Hematopoietic multipotent progenitor cell treated with erythropoietin and hydrocortisone succinate and interleukin-3 and kit ligand, for 6 days (in vitro differentiated cells): ENCODE results near the gene NDUFA3.
A peak's percentile ranks its signal among the peaks of the same experiment; 100 is the strongest.

Experiments used
- DNase-seq: peaks from one replicate; pipeline ENCODE4 v3.0.0-alpha.2; 2015

Gene NDUFA3

DNA sequence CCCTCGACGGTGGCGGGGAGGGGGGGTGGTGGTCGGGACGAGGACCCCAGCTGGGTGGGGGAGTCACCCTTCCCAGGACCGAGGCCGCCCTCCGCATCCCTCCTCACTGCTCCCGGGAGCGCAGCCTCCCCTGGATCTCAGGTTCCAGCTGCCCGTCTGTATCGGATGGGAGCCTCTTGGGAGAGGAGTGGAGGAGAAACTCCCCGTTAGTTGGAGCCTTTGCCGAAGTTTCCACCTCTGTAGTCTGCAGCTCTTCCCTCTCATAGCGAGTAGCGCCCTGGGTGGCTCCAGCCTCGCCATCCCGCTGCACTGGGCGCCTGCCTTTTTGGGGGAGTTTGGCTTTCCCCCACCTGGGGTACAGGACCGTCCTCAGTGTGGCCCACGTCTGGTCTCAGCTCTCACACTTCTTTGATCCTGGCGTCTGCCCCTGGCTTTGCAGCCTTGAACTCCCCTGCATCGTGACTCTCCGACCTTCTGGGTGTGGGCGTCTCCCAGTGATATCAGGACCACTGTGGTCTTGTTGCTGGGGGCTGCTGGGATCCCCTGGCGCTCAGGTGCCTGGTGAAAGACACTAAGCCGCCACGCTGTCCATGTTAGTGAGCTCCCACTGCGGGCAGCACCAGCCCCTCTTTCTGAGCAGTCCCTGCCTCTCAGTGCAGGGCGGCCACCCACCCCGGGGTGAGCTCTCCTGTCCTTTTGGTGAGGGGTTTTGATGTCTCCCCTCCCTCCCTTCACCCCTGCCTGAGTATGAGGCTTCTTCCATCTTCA lies 36.0 kb downstream of the NDUFA3 start:
- DNase-seq = peak; percentile 39

DNA sequence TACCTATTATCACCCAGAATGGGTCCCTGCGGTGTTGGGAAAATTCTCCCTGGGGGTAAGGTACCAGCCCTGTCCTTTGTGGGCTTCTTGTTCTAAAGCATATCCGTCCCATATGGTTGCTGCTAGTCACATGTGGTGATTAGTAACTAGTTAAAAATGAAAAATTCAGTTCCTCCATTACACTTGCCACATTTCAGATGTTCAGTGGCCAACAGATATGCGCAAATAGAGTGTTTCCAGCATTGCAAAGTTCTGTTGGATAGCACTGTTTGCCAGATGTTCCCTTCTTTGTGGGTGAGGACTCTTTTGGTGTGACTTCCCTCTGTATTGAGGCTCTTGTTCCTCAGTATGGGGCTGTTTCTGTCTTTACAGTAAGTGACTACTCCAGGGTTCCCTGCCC lies 38.7 kb downstream of the NDUFA3 start:
- DNase-seq = no peak

DNA sequence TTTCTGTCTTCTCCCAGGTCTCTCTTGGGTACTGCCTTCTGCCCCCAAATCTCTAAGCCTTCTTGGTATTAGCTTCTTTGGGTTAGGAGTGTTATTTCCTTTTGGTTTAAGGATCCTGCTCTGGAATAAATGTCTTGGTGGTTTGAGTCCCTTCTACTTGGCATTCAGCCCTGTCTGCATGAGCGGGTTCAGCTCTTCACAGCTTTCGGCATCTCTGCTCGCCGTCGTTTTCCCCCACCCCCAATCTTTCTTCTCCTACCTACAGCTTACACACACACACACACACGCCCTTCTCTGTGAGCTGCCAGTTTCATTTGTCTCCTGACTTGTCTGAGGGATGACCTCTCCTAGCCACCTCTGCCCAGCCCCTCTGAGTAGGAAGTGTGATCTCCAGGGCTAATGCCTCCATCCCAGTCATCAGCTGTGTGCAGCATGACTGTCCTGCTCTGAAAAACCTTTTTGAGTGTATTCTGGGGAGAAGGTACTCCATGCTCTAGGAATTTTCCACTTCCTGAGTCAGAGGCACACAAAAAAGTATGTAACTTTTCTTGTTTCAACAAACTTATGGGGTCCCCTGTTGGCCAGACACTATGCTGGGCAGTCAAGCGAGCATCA lies 39.6 kb downstream of the NDUFA3 start:
- DNase-seq = no peak

DNA sequence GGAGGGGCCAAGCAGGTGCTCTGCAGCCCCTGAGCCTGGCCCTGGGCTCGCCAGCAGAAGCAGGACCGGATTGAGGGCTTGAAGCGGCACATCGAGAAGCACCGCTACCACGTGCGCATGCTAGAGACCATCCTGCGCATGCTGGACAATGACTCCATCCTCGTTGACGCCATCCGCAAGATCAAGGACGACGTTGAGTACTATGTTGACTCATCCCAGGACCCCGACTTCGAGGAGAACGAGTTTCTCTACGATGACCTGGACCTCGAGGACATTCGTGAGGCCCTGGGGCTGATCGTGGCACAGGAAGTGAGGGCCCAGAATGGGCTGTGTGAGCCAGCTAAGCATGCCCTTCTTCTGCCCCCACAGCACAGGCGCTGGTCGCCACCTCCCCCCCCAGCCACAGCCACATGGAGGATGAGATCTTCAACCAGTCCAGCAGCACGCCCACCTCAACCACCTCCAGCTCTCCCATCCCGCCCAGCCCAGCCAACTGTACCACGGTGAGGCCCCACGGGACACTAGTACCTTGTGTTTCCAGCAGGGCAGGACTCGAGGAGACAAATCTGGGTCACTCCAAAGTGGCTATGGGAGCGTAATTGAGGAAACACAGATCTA lies 43.0 kb downstream of the NDUFA3 start:
- no peak for DNase-seq

DNA sequence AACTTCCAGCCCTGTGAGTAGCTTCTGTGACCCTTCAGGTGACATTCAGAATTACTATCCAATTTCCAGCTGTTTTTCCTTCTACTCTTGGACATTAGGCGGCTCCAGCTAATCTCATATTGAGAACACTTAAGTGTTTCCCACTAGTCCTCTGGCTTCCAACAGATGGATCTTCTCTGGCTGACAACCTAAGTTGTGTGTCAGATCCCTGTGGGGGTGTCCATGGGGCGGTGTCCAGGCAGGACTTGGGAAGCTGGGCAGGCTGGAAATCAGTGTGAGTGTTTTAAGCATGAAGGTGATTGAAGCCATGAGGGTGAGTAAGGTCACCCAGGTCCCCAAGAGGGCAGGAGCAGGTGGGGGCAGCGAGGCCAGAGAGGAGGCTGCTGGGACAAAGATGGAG lies 45.0 kb downstream of the NDUFA3 start:
- DNase-seq = no peak

- no peak for DNase-seq
These were observed 45.5 kb downstream of the NDUFA3 start for GRCh38 chr19:54148158-54148557.

GRCh38 chr19:54149021-54149812 lies 46.6 kb downstream of the NDUFA3 start:
- DNase-seq = no peak

DNA sequence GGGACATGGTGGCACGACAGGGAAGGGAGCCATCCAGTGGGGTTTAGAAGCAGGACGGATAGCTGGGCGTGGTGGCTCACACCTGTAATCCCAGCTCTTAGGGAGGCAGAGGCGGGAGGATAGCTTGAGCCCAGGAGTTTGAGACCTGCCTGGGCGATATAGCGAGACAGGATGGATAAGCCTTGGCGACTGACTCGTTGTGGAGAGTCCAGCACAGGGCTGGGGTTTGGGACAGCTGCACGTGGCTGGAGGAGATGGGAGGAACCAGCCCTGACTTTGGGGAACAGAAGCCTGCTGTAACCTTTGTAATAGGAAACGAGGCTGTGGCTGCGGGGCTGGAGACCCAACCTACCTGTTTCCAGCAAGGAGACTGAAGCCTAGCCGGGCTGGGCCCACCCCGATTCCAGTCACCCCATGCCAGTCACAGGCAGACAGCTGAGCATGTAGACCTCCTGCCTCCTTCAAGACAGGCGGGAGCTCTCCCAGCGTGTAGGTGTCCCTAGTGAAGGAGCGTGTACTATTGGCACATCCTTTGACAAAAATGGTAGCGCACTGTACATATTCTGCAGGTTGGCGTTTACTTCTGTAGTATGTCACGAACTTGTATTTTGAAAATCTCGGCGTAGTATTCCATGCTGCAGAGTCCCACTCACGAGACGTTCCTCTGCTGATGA lies 48.8 kb downstream of the NDUFA3 start:
- no peak for DNase-seq

GRCh38 chr19:54152267-54152666 lies 49.6 kb downstream of the NDUFA3 start:
- DNase-seq = no peak

- no peak for DNase-seq
These were observed 50.3 kb downstream of the NDUFA3 start for GRCh38 chr19:54152878-54153524.

GRCh38 chr19:54153731-54154326 lies 51.2 kb downstream of the NDUFA3 start:
- no peak for DNase-seq

GRCh38 chr19:54154603-54155345 lies 52.1 kb downstream of the NDUFA3 start:
- no peak for DNase-seq

DNA sequence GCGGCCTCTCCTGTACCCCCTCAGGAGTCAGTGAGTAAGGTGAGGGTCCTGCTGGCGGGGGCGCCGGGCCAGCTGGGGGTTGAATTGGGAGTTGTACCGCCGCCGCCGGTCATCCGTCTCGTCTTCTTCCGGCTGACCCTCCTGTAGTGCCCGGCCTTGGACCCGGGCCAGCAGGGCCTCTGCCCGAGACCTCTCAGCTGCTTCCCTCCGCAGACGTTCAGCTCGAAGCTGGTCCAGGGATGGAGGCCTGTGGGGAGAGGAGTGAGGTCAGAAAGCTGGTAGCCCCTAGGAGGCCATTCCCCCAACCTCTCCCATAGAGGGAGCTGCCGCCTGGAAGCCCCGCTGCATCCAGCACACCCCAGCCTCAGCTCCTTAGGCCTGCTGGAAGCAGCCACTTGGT lies 53.0 kb downstream of the NDUFA3 start:
- no peak for DNase-seq

GRCh38 chr19:54156490-54156889 lies 53.8 kb downstream of the NDUFA3 start:
- DNase-seq = no peak

DNA sequence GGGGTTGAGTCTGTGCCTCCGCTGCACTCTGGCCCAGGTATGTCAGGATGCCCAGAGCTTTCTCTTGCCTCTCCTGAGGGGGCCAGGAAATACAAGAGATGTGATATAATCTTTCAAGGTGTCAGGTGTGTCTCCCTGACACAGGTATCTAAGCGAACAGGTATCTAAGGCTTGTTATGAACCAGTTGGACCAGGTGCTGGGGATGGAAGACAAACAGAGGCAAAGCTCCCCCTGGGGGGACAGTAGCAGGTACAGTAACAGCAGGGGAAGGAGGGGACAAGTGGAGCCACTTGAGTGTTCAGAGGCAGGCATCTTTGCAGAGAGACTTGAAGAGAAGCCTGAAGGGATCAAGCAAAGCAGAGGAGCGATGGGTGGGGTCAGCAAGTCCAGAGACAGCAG lies 54.3 kb downstream of the NDUFA3 start:
- no peak for DNase-seq
